Measurements from ENCODE around the gene CD7.
"Not testable (repeated sequence)": the region's sequence is repeated elsewhere in the genome, so short reads cannot be mapped to it uniquely, and the experiment has no call there.

DNA sequence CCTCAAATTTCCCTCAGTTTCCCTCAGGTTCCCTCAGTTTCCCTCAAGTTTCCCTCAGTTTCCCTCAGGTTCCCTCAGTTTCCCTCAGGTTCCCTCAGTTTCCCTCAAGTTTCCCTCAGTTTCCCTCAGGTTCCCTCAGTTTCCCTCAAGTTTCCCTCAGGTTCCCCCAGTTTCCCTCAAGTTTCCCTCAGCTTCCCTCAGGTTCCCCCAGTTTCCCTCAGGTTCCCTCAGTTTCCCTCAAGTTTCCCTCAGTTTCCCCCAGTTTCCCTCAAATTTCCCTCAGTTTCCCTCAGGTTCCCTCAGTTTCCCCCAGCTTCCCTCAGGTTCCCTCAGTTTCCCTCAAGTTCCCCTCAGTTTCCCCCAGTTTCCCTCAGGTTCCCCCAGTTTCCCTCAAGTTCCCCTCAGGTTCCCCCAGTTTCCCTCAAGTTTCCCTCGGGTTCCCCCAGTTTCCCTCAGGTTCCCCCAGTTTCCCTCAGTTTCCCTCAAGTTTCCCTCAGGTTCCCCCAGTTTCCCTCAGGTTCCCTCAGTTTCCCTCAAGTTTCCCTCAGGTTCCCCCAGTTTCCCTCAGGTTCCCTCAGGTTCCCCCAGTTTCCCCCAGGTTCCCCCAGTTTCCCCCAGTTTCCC is 42.2 kb upstream of the CD7 start:
- TF ChIP-seq CTCF (conservative IDR thresholded peaks at IDR 0.05); ZFX (IDR thresholded peaks at IDR 0.05): not testable (repeated sequence)

Measured in C4-2B (cell line).